Endothelial cell (in vitro differentiated cells): ENCODE measurements around the gene FLNA. TPM values are rescaled to one million over a fixed set of nuclear protein-coding genes. Genes with fewer than 3 reads are reported as not detected.
"Not testable (repeated sequence)": the region's sequence is repeated elsewhere in the genome, so short reads cannot be mapped to it uniquely, and the experiment has no call there.

Source experiments
- DNase-seq: peaks from one replicate; pipeline ENCODE4 v3.0.0; 2021; ENCODE audit warnings: low spot score
- H3K27ac Mint-ChIP-seq: one replicate; pipeline ENCODE4 v1.8.0; 2021; ENCODE audit warnings: mixed read lengths, inconsistent platforms; ENCODE audit not compliant: unreplicated experiment
- H3K27me3 Mint-ChIP-seq: one replicate; pipeline ENCODE4 v1.8.0; 2021; ENCODE audit warnings: mild to moderate bottlenecking, moderate library complexity, mixed read lengths, inconsistent platforms; ENCODE audit not compliant: unreplicated experiment
- H3K36me3 Mint-ChIP-seq: one replicate; pipeline ENCODE4 v1.8.0; 2021; ENCODE audit warnings: mild to moderate bottlenecking, low read depth, mixed read lengths, inconsistent platforms; ENCODE audit not compliant: unreplicated experiment
- H3K4me1 Mint-ChIP-seq: one replicate; pipeline ENCODE4 v1.8.0; 2021; ENCODE audit warnings: mild to moderate bottlenecking, mixed read lengths, inconsistent platforms; ENCODE audit not compliant: unreplicated experiment
- H3K4me3 Mint-ChIP-seq: one replicate; pipeline ENCODE4 v1.8.0; 2021; ENCODE audit warnings: mild to moderate bottlenecking, mixed read lengths, inconsistent platforms; ENCODE audit not compliant: unreplicated experiment
- H3K9me3 Mint-ChIP-seq: one replicate; pipeline ENCODE4 v1.8.0; 2021; ENCODE audit warnings: mixed read lengths, inconsistent platforms; ENCODE audit not compliant: unreplicated experiment
- CTCF ChIP-seq: fragments of 200-600 bp; sonication (generic); IDR thresholded peaks from one replicate; pipeline ENCODE4 v1.5.0; 2021; ENCODE audit warnings: antibody characterized with exemption; ENCODE audit not compliant: unreplicated experiment
- total RNA-seq: library from RNA; stranded (reverse); fragmentation: NEBNext Ultra II Directional; extraction: Animal tissue kit (Norgen Biotek cat#: 25700); gene quantifications from one replicate; pipeline ENCODE4 v1.2.1, GENCODE V29; 2021; ENCODE audit not compliant: unreplicated experiment

The FLNA gene
- total RNA-seq, 1 donor from 2014 or later, result 1,022 TPM

GRCh38 chrX:154304846-154305245, 69.6 kb downstream of the FLNA start:
- Mint-ChIP-seq H3K27me3 (no peaks in the 10 kb centered on the region), H3K4me1 (peaks cover 3% of the 10 kb centered on the region), H3K27ac (no peak overlapping the region), H3K36me3 (no peaks in the 10 kb centered on the region), H3K4me3 (no peak overlapping the region), H3K9me3 (no peaks in the 10 kb centered on the region)
- TF ChIP-seq CTCF, result no peak
- DNase-seq, result no peak

- Mint-ChIP-seq H3K27ac (no peak overlapping the region), H3K9me3 (no peaks in the 10 kb centered on the region), H3K27me3 (no peaks in the 10 kb centered on the region), H3K4me3 (no peak overlapping the region), H3K36me3 (no peaks in the 10 kb centered on the region), H3K4me1 (peaks cover under 1% of the 10 kb centered on the region)
- no peak for TF ChIP-seq CTCF
- DNase-seq, result no peak
Measured at GRCh38 chrX:154303476-154303875, 71.0 kb downstream of the FLNA start.

GRCh38 chrX:154302998-154303397, 71.4 kb downstream of the FLNA start:
- not testable (repeated sequence) for H3K27ac Mint-ChIP-seq, H3K4me1 Mint-ChIP-seq, H3K9me3 Mint-ChIP-seq, H3K36me3 Mint-ChIP-seq, H3K27me3 Mint-ChIP-seq, H3K4me3 Mint-ChIP-seq, DNase-seq

DNA sequence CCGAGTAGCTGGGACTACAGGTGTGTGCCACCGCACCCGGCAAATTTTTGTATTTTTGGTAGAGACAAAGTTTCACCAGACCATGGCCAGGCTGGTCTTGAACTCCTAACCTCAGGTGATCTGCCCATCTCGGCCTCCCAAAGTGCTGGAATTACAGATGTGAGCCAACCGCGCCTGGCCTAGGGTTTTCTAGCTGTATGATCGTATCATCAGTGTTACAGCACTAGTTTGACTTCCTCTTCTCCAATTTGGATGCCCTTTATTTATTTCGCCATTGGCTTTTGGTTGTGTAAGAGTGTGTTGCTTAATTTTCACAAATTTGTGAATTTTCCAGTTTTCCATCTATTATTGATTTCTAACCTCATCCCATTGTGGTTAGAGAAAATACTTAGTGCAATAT, 73.6 kb downstream of the FLNA start:
- H3K36me3 Mint-ChIP-seq, result no peaks in the 10 kb centered on the region

More for the DNA sequence above, 73.6 kb downstream of the FLNA start:
- H3K9me3 Mint-ChIP-seq, result no peaks in the 10 kb centered on the region
- DNase-seq, result no peak
- H3K27ac Mint-ChIP-seq, result no peak overlapping the region
- no peak overlapping the region for H3K4me3 Mint-ChIP-seq
- no peaks in the 10 kb centered on the region for H3K27me3 Mint-ChIP-seq
- no peak for TF ChIP-seq CTCF
- H3K4me1 Mint-ChIP-seq, result no peaks in the 10 kb centered on the region

Other genes with a start within 250 kb of the FLNA start
- not detected for gene OPN1LW, start 230.4 kb downstream of the FLNA start, total RNA-seq
- not detected for gene OPN1MW, start 192.0 kb downstream of the FLNA start, total RNA-seq
- not detected for gene OPN1MW2, start 154.9 kb downstream of the FLNA start, total RNA-seq
- gene OPN1MW3, start 117.1 kb downstream of the FLNA start, total RNA-seq, result not detected
- not detected for gene TEX28, start 79.5 kb downstream of the FLNA start, total RNA-seq
- 7.1 TPM for gene TKTL1, start 78.8 kb downstream of the FLNA start, total RNA-seq
- 44.7 TPM for gene EMD, start 4.7 kb upstream of the FLNA start, total RNA-seq
- gene RPL10, start 23.7 kb upstream of the FLNA start, total RNA-seq, result 3,704 TPM
- gene DNASE1L1, start 34.6 kb upstream of the FLNA start, total RNA-seq, result 38.6 TPM
- gene TAFAZZIN, start 36.9 kb upstream of the FLNA start, total RNA-seq, result 56.4 TPM
- 100 TPM for gene ATP6AP1, start 54.0 kb upstream of the FLNA start, total RNA-seq
- 157 TPM for gene GDI1, start 62.5 kb upstream of the FLNA start, total RNA-seq
- gene FAM50A, start 69.5 kb upstream of the FLNA start, total RNA-seq, result 77.0 TPM
- gene PLXNA3, start 83.6 kb upstream of the FLNA start, total RNA-seq, result 54.5 TPM
- 18.4 TPM for gene LAGE3, start 104.6 kb upstream of the FLNA start, total RNA-seq
- gene UBL4A, start 112.0 kb upstream of the FLNA start, total RNA-seq, result 16.8 TPM
- 13.9 TPM for gene SLC10A3, start 116.0 kb upstream of the FLNA start, total RNA-seq
- gene FAM3A, start 141.6 kb upstream of the FLNA start, total RNA-seq, result 29.6 TPM
- 46.4 TPM for gene G6PD, start 172.2 kb upstream of the FLNA start, total RNA-seq
- 23.0 TPM for gene IKBKG, start 173.0 kb upstream of the FLNA start, total RNA-seq
- not detected for gene CTAG1A, start 210.5 kb upstream of the FLNA start, total RNA-seq
- not detected for gene CTAG1B, start 244.6 kb upstream of the FLNA start, total RNA-seq